Measurements from ENCODE around the gene XIRP2. TPM values are rescaled to one million over a fixed set of nuclear protein-coding genes. Genes with fewer than 3 reads are reported as not detected.

Gene XIRP2
- total RNA-seq, 4 donors from 2014 or later, result 0.13 TPM; not detected in 3

DNA sequence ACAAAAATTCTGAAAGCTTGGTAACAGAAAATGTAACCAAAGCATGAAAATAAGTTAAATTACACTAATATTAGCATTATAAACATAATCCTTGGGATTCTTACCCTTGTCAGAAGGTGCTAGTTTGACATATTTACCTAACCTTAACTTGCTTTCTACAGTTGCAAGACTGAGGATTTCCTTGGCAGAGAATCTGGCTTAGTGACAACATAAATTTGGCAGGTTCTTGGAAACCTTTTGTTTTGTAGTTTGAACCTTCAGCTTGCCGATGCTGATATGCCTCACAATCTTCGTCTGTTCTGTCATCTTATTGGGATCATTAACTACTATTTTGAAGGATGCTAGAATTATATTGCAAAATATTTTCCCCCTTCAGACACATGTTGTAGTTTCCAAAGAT is 3.4 kb downstream of the XIRP2 start:
- no peaks in the 10 kb centered on the region for H3K36me3 ChIP-seq
- intact Hi-C loops (cut with DNase I), result no loop called here
- no peaks in the 10 kb centered on the region for H3K9me3 ChIP-seq
- no peak overlapping the region for H3K4me3 ChIP-seq (replicated peaks in 1 of 3)
- H3K27me3 ChIP-seq, result no peaks in the 10 kb centered on the region
- no peak overlapping the region for H3K27ac ChIP-seq
- DNase-seq, result no peak
- 36 to 55% methylated on average over 2 of the region's 2 CpGs for WGBS, 2 donors
- no peaks in the 10 kb centered on the region for H3K4me1 ChIP-seq
- TF ChIP-seq POLR2A (IDR thresholded peaks at IDR 0.05), result no peak

- intact Hi-C loops (cut with DNase I), result no loop called here
- no peaks in the 10 kb centered on the region for H3K9me3 ChIP-seq
- H3K27me3 ChIP-seq, result no peaks in the 10 kb centered on the region
- no peaks in the 10 kb centered on the region for H3K36me3 ChIP-seq
- no peak for TF ChIP-seq CTCF (IDR thresholded peaks at IDR 0.05)
- TF ChIP-seq POLR2A (IDR thresholded peaks at IDR 0.05), result no peak
- no peak for DNase-seq
- no peak overlapping the region for H3K27ac ChIP-seq
- H3K4me3 ChIP-seq (replicated peaks in 1 of 3), result no peak overlapping the region
- no peaks in the 10 kb centered on the region for H3K4me1 ChIP-seq
These were observed 4.1 kb downstream of the XIRP2 start for GRCh38 chr2:166892397-166892796.

DNA sequence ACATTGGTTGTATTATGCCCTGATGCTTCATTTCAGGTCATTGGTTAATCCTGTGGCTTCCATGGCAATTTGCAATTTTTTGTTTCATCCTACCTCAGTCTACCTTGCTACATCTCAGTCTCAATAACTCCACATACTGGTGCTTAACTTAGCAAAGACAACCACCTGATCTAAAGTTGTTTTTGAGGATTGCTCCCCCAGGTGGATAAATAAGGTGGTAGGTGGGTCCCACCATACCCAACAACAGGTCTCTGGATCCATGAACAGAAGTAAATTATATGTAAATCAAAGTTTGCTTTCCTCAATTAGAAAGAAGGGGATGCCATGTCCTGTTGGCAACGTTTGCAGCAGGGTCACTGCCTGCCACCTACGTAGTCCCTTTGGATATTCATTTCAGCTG is 7.0 kb downstream of the XIRP2 start:
- intact Hi-C loops (cut with DNase I), result no loop called here
- H3K9me3 ChIP-seq, result no peaks in the 10 kb centered on the region
- H3K4me1 ChIP-seq, result no peaks in the 10 kb centered on the region
- no peak overlapping the region for H3K4me3 ChIP-seq (replicated peaks in 1 of 3)
- H3K27me3 ChIP-seq, result no peaks in the 10 kb centered on the region
- H3K27ac ChIP-seq, result no peak overlapping the region
- no peak for DNase-seq
- TF ChIP-seq CTCF (IDR thresholded peaks at IDR 0.05) (no peak), POLR2A (IDR thresholded peaks at IDR 0.05) (no peak)
- H3K36me3 ChIP-seq, result no peaks in the 10 kb centered on the region
- 62 to 72% methylated on average over 2 of the region's 2 CpGs for WGBS, 2 donors

- no peaks in the 10 kb centered on the region for H3K9me3 ChIP-seq
- intact Hi-C loops (cut with DNase I), result no loop called here
- no peak for DNase-seq
- H3K4me1 ChIP-seq, result no peaks in the 10 kb centered on the region
- H3K27ac ChIP-seq, result no peak overlapping the region
- TF ChIP-seq POLR2A (IDR thresholded peaks at IDR 0.05) (no peak), CTCF (IDR thresholded peaks at IDR 0.05) (no peak)
- no peaks in the 10 kb centered on the region for H3K36me3 ChIP-seq
- H3K4me3 ChIP-seq (replicated peaks in 1 of 3), result no peak overlapping the region
- H3K27me3 ChIP-seq, result no peaks in the 10 kb centered on the region
These were observed 9.4 kb downstream of the XIRP2 start for GRCh38 chr2:166897666-166898065.

DNA sequence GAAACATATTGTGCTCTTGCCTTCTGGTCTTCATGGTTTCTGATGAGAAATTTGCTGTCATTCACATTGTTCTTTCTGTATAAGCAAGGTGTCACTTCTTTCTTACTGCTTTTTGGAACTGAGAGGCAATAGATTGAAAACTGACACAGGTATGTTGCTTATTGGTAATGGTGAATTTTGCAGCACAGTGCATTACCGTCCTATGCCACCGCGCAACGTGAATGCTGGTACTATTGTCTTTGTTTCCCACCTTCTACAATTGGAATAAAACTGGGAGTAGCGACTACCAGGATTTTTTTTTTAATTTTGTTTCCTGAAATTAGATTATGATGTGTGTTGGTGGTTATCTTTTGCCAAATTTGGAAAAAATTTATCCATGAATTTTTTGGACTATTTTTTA is 11.4 kb downstream of the XIRP2 start:
- no peak for DNase-seq
- Histone ChIP-seq H3K27ac (no peak overlapping the region), H3K4me1 (no peaks in the 10 kb centered on the region), H3K27me3 (no peaks in the 10 kb centered on the region), H3K9me3 (no peaks in the 10 kb centered on the region), H3K36me3 (no peaks in the 10 kb centered on the region), H3K4me3 (replicated peaks in 1 of 3) (no peak overlapping the region)
- no peak for TF ChIP-seq CTCF (IDR thresholded peaks at IDR 0.05)
- TF ChIP-seq POLR2A (IDR thresholded peaks at IDR 0.05), result no peak
- intact Hi-C loops (cut with DNase I), result no loop called here
- 94 to 96% methylated on average over 5 of the region's 5 CpGs for WGBS, 2 donors

- no peaks in the 10 kb centered on the region for H3K36me3 ChIP-seq
- DNase-seq, result no peak
- intact Hi-C loops (cut with DNase I), result no loop called here
- H3K27ac ChIP-seq, result no peak overlapping the region
- no peaks in the 10 kb centered on the region for H3K4me1 ChIP-seq
- 39 to 53% methylated on average over 2 of the region's 2 CpGs for WGBS, 2 donors
- TF ChIP-seq POLR2A (IDR thresholded peaks at IDR 0.05), result no peak
- no peak for TF ChIP-seq CTCF (IDR thresholded peaks at IDR 0.05)
- no peaks in the 10 kb centered on the region for H3K9me3 ChIP-seq
- no peak overlapping the region for H3K4me3 ChIP-seq (replicated peaks in 1 of 3)
- H3K27me3 ChIP-seq, result no peaks in the 10 kb centered on the region
These were observed 12.4 kb downstream of the XIRP2 start for GRCh38 chr2:166900700-166901099.
